HepG2 (cell line): ENCODE results near the gene SSTR5. TPM values are rescaled to one million over a fixed set of nuclear protein-coding genes. Genes with fewer than 3 reads are reported as not detected.

Experiments used
- ATAC-seq: fragments of 200-7000 bp; cut with Tn5 transposase; 3 replicates; pipeline ENCODE4 v1.9.1; 2020; ENCODE audit warnings: mild to moderate bottlenecking, moderate library complexity
- BruUV-seq: library from RNA; stranded (reverse); fragments of 400-500 nt; replicated peaks from 2 replicates; lab custom pipeline; 2021; lab: Mats Ljungman, UMichigan
- CTCF ChIA-PET: fragments of 300-600 bp; formaldehyde crosslinking; extraction: SDS; loops from one replicate; lab custom pipeline; 2021; ENCODE audit warnings: low total read pairs, inconsistent platforms, low intra/inter-chr PET ratio; lab: Yijun Ruan, JAX
- POLR2A ChIA-PET: fragments of 350-600 bp; sonication (Branson Sonifier 250); formaldehyde crosslinking; loops from one replicate; lab custom pipeline; 2020; ENCODE audit warnings: antibody characterized with exemption, inconsistent platforms; lab: Yijun Ruan, JAX
- DNase-seq: peaks from one replicate; pipeline ENCODE4 v3.0.0-alpha.2; 2015; ENCODE audit warnings: low spot score
- FAIRE-seq: peaks from 3 replicates; lab custom pipeline; 2011; peaks lifted over from hg19 to GRCh38; lab: Jason Lieb, UNC
- H2AFZ ChIP-seq: one replicate; pipeline ENCODE4 v1.6.1; 2011; ENCODE audit warnings: low read length, inconsistent platforms
- H3K27ac ChIP-seq: fragments of 300-600 bp; 3 replicates; pipeline ENCODE4 v1.8.0; 2011; ENCODE audit warnings: mixed run types, mild to moderate bottlenecking, mixed read lengths, low read length, inconsistent platforms; ENCODE audit not compliant: insufficient read depth; ENCODE audit errors: extremely low read length
- H3K27me3 ChIP-seq, 2 experiments: fragments of 200-600 bp in 1 of 2; 2 replicates in 1 of 2; 3 replicates in 1 of 2; pipeline versions ENCODE4 v1.6.0 to v1.8.0; 2011; ENCODE audit warnings: low read length in 2 of 2, mild to moderate bottlenecking in 2 of 2, moderate library complexity in 2 of 2, inconsistent platforms in 1 of 2; ENCODE audit not compliant: insufficient read depth in 2 of 2, control insufficient read depth in 1 of 2
- H3K36me3 ChIP-seq, 2 experiments: fragments of 200-600 bp in 1 of 2; replicated peaks in 1 of 2; 2 replicates in 1 of 2; 3 replicates in 1 of 2; pipeline versions ENCODE4 v1.5.1 to v1.8.0; 2011; ENCODE audit warnings: low read length in 2 of 2, inconsistent platforms in 1 of 2; ENCODE audit not compliant: insufficient read depth in 2 of 2, control insufficient read depth in 1 of 2
- H3K4me1 ChIP-seq: 2 replicates; pipeline ENCODE4 v1.5.1; 2012; ENCODE audit warnings: low read length, inconsistent platforms; ENCODE audit not compliant: insufficient read depth
- H3K4me2 ChIP-seq: 2 replicates; pipeline ENCODE4 v1.6.0; 2011; ENCODE audit warnings: low read depth, low read length, inconsistent platforms
- H3K4me3 ChIP-seq, 3 experiments: fragments of 200-600 bp in 1 of 3; sonication (generic), shearing (Covaris generic) in 1 of 3; replicated peaks in 1 of 3; 2 replicates each; pipeline ENCODE4 v1.5.1; 2011 to 2016; ENCODE audit warnings: low read length in 3 of 3, inconsistent platforms in 2 of 3, low read depth in 2 of 3, mild to moderate bottlenecking in 2 of 3, control low read depth in 1 of 3, mixed read lengths in 1 of 3; ENCODE audit not compliant: insufficient read depth in 1 of 3
- H3K79me2 ChIP-seq: one replicate; pipeline ENCODE4 v1.6.1; 2011; ENCODE audit warnings: low read length, inconsistent platforms; ENCODE audit not compliant: insufficient read depth
- H3K9ac ChIP-seq: 2 replicates; pipeline ENCODE4 v1.6.0; 2011; ENCODE audit warnings: mild to moderate bottlenecking, low read depth, low read length, inconsistent platforms; ENCODE audit not compliant: insufficient read depth
- H3K9me3 ChIP-seq: 2 replicates; pipeline ENCODE4 v1.5.1; 2012; ENCODE audit warnings: mild to moderate bottlenecking, low read length
- H4K20me1 ChIP-seq: 2 replicates; pipeline ENCODE4 v1.6.0; 2011; ENCODE audit warnings: inconsistent platforms, mild to moderate bottlenecking, low read length, moderate library complexity; ENCODE audit not compliant: insufficient read depth
- HMG20A ChIP-seq: IDR thresholded peaks from 2 replicates; pipeline ENCODE4 v1.6.1; 2016; ENCODE audit warnings: borderline replicate concordance
- IKZF4 ChIP-seq: sonication (generic); formaldehyde crosslinking; IDR thresholded peaks from 2 replicates; pipeline ENCODE4 v1.5.1; 2020; ENCODE audit warnings: borderline replicate concordance, mild to moderate bottlenecking, low read depth, missing genetic modification reagents; ENCODE audit errors: not compliant biosample characterization
- NCOA5 ChIP-seq: sonication (generic); formaldehyde crosslinking; IDR thresholded peaks from 2 replicates; pipeline ENCODE4 v1.4.0; 2020; ENCODE audit warnings: missing genetic modification reagents
- RARA ChIP-seq: IDR thresholded peaks from 2 replicates; pipeline ENCODE4 v1.6.1; 2016; ENCODE audit warnings: missing genetic modification reagents, missing compliant biosample characterization
- ZMYM3 ChIP-seq: sonication (generic); formaldehyde crosslinking; IDR thresholded peaks from 2 replicates; pipeline ENCODE4 v1.5.1; 2020; ENCODE audit warnings: mild to moderate bottlenecking, missing genetic modification reagents
- ZNF780A ChIP-seq: sonication (generic); formaldehyde crosslinking; IDR thresholded peaks from 2 replicates; pipeline ENCODE4 v1.8.0; 2022; ENCODE audit warnings: mild to moderate bottlenecking, missing genetic modification reagents, moderate library complexity
- WGBS: methylation state at CpG from one replicate; pipeline ENCODE4 v1.1.6; 2017; ENCODE audit warnings: low lambda C conversion rate; 5-methylcytosine and 5-hydroxymethylcytosine counted together
- in situ Hi-C: cut with HindIII; loops from 2 replicates; pipeline ENCODE4 v1.10.0; 2017; ENCODE audit warnings: low pct_unique_long_range_greater_than_20kb; ENCODE audit not compliant: extremely low pct_ligation_motif_present
- intact Hi-C: fragments of 100-400 bp; cut with micrococcal nuclease; formaldehyde crosslinking; loops from one replicate; pipeline ENCODE4 v1.10.0; 2022; ENCODE audit not compliant: unreplicated experiment
- polyA plus RNA-seq, 8 experiments: library from polyadenylated mRNA; depleted of rRNA in 3 of 8; stranded (reverse) in 7 of 8; unstranded in 1 of 8; fragments of >200 nt; fragmentation: Illumina TruSeq in 4 of 8; extraction: Trizol in 4 of 8; gene quantifications; 2 replicates each; pipeline versions ENCODE4 v1.2.1 to v1.2.3, GENCODE V29; 2011 to 2016; ENCODE audit warnings: low read depth in 4 of 8, missing spikeins in 1 of 8, mixed read lengths in 1 of 8; ENCODE audit not compliant: insufficient read depth in 1 of 8
- total RNA-seq, 5 experiments: library from RNA; depleted of rRNA; stranded (reverse); fragments of >200 nt; fragmentation: Illumina TruSeq; extraction: Trizol; gene quantifications; 2 replicates each; pipeline ENCODE4 v1.2.3, GENCODE V29; 2016; ENCODE audit warnings: low read depth in 1 of 5
- TF ChIP-seq, protein P1 (sequence below): sonication (generic); formaldehyde crosslinking; conservative IDR thresholded peaks from 2 replicates; pipeline ENCODE4 v1.8.1; 2023; ENCODE audit warnings: missing genetic modification reagents
- TF ChIP-seq, protein P2 (sequence below): sonication (generic); formaldehyde crosslinking; IDR thresholded peaks from 2 replicates; pipeline ENCODE4 v1.5.0; 2020; ENCODE audit warnings: missing genetic modification reagents
- TF ChIP-seq, protein P3 (sequence below): IDR thresholded peaks from 2 replicates; pipeline ENCODE4 v1.6.1; 2018; ENCODE audit warnings: missing genetic modification reagents
- TF ChIP-seq, protein P4 (sequence below): sonication (generic); formaldehyde crosslinking; IDR thresholded peaks from 2 replicates; pipeline ENCODE4 v1.4.0; 2020; ENCODE audit warnings: missing genetic modification reagents
- TF ChIP-seq, protein P5 (sequence below): sonication (generic); formaldehyde crosslinking; IDR thresholded peaks from 2 replicates; pipeline ENCODE4 v1.4.0; 2020; ENCODE audit warnings: missing genetic modification reagents, borderline replicate concordance
- TF ChIP-seq, protein P6 (sequence below): sonication (generic); formaldehyde crosslinking; IDR thresholded peaks from 2 replicates; pipeline ENCODE4 v1.5.0; 2020; ENCODE audit warnings: missing genetic modification reagents

Gene SSTR5
- total and polyA plus RNA-seq, 2 of the 13 experiments (the other 11 are each of a cell fraction or from before 2014, with no cell fraction given): 0.20 to 0.49 TPM

DNA sequence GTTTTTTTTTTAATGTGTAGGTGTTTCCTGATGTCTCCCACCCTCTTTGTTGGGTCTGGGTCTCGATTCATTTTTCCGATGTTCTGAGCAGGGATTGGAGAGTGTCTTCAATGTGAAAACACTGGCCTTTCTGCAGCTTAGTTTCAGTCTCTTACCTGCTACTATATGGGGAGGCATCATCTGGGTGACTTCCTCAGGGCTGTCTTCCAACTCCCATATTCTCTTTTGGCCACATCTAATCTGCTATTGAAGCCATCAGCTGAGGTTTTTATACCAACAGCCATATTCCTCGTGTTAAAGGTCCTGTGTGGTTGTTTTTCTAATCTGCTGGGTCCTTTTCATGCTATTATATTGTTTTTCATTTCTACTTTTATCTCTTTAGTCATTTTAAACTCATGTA, 13.2 kb upstream of the SSTR5 start (continued):
- TF ChIP-seq, protein P1, sequence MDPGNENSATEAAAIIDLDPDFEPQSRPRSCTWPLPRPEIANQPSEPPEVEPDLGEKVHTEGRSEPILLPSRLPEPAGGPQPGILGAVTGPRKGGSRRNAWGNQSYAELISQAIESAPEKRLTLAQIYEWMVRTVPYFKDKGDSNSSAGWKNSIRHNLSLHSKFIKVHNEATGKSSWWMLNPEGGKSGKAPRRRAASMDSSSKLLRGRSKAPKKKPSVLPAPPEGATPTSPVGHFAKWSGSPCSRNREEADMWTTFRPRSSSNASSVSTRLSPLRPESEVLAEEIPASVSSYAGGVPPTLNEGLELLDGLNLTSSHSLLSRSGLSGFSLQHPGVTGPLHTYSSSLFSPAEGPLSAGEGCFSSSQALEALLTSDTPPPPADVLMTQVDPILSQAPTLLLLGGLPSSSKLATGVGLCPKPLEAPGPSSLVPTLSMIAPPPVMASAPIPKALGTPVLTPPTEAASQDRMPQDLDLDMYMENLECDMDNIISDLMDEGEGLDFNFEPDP (CRISPR knock-in tag): no peak
- TF ChIP-seq, protein P2, sequence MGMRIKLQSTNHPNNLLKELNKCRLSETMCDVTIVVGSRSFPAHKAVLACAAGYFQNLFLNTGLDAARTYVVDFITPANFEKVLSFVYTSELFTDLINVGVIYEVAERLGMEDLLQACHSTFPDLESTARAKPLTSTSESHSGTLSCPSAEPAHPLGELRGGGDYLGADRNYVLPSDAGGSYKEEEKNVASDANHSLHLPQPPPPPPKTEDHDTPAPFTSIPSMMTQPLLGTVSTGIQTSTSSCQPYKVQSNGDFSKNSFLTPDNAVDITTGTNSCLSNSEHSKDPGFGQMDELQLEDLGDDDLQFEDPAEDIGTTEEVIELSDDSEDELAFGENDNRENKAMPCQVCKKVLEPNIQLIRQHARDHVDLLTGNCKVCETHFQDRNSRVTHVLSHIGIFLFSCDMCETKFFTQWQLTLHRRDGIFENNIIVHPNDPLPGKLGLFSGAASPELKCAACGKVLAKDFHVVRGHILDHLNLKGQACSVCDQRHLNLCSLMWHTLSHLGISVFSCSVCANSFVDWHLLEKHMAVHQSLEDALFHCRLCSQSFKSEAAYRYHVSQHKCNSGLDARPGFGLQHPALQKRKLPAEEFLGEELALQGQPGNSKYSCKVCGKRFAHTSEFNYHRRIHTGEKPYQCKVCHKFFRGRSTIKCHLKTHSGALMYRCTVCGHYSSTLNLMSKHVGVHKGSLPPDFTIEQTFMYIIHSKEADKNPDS (CRISPR knock-in tag): no peak
- no peak for TF ChIP-seq RARA (CRISPR knock-in tag)

DNA sequence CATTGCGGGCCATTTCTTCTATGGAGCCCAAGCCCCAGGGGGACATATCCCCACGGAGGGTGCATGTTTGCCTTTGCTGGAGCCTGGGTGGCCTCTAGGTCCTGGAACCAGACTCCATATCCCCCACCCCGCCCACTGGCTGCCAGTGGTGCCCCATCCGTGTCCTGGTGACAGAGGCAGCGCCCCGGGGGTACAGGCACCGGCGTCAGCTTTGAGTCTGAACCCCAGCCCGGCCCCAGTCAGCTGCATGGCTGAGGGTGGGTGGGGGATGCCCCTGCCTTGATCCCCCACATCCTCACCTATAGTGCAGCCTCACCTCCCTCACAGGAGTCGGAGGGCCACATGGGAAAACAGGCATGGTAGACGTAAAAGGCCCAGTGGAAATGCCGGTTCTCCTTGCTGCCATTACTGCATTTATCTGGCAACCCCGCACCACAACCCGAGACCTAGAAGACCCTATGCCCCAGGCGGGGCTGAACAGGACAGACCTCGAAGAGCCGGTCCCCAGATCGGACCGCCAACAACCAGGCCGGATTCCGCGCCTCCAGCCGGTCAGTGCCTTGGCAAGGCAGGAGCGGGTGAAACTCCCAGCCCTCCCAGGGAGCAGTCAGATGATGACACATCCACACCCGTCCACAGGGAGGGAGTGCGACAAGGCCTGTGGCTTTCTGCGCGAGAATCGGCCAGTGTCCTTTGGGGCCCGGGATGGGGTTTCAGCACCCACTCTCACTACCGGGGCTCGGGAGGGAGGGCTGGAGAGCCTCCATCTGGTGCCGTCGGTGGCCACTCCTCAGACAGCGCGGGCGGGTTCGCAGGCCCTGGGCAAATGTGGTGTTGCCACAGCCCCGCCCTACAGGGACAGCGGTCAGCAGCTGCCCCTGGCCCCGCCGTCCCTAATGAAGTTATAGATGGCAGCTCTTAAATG, 11.9 kb upstream of the SSTR5 start:
- H3K79me2 ChIP-seq: no peaks in the 10 kb centered on the region
- no peak for FAIRE-seq
- no peak overlapping the region for H3K4me3 ChIP-seq
- no TSS peak for BruUV-seq
- no peaks in the 10 kb centered on the region; the same call in 1 of the 2 replicates for H4K20me1 ChIP-seq
- WGBS: 66% methylated on average over 20 of the region's 42 CpGs
- peaks cover 20 to 66% of the 10 kb centered on the region in 2 experiments for H3K27me3 ChIP-seq
- no peaks in the 10 kb centered on the region for H3K9me3 ChIP-seq
- no peak for DNase-seq
- in situ Hi-C loops (no loop called here), intact Hi-C loops (no loop called here)
- no peak overlapping the region for H3K4me2 ChIP-seq
- ChIA-PET POLR2A (no interaction called here), CTCF (no interaction called here)
- no peak overlapping the region for H2AFZ ChIP-seq
- no peak overlapping the region for H3K27ac ChIP-seq
- H3K36me3 ChIP-seq: no peaks in the 10 kb centered on the region
- ATAC-seq: no peak
- H3K9ac ChIP-seq: no peak overlapping the region
- H3K4me1 ChIP-seq: no peaks in the 10 kb centered on the region
- TF ChIP-seq, protein P3, sequence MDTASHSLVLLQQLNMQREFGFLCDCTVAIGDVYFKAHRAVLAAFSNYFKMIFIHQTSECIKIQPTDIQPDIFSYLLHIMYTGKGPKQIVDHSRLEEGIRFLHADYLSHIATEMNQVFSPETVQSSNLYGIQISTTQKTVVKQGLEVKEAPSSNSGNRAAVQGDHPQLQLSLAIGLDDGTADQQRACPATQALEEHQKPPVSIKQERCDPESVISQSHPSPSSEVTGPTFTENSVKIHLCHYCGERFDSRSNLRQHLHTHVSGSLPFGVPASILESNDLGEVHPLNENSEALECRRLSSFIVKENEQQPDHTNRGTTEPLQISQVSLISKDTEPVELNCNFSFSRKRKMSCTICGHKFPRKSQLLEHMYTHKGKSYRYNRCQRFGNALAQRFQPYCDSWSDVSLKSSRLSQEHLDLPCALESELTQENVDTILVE: no peak
- TF ChIP-seq, protein P4, sequence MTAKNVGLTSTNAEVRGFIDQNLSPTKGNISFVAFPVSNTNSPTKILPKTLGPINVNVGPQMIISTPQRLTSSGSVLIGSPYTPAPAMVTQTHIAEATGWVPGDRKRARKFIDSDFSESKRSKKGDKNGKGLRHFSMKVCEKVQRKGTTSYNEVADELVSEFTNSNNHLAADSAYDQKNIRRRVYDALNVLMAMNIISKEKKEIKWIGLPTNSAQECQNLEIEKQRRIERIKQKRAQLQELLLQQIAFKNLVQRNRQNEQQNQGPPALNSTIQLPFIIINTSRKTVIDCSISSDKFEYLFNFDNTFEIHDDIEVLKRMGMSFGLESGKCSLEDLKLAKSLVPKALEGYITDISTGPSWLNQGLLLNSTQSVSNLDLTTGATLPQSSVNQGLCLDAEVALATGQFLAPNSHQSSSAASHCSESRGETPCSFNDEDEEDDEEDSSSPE (CRISPR knock-in tag): no peak
- TF ChIP-seq ZMYM3 (CRISPR knock-in tag) (no peak), HMG20A (no peak), NCOA5 (no peak), IKZF4 (CRISPR knock-in tag) (no peak), ZNF780A (CRISPR knock-in tag) (no peak)
- TF ChIP-seq, protein P5, sequence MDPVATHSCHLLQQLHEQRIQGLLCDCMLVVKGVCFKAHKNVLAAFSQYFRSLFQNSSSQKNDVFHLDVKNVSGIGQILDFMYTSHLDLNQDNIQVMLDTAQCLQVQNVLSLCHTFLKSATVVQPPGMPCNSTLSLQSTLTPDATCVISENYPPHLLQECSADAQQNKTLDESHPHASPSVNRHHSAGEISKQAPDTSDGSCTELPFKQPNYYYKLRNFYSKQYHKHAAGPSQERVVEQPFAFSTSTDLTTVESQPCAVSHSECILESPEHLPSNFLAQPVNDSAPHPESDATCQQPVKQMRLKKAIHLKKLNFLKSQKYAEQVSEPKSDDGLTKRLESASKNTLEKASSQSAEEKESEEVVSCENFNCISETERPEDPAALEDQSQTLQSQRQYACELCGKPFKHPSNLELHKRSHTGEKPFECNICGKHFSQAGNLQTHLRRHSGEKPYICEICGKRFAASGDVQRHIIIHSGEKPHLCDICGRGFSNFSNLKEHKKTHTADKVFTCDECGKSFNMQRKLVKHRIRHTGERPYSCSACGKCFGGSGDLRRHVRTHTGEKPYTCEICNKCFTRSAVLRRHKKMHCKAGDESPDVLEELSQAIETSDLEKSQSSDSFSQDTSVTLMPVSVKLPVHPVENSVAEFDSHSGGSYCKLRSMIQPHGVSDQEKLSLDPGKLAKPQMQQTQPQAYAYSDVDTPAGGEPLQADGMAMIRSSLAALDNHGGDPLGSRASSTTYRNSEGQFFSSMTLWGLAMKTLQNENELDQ (CRISPR knock-in tag): no peak
- TF ChIP-seq, protein P6, sequence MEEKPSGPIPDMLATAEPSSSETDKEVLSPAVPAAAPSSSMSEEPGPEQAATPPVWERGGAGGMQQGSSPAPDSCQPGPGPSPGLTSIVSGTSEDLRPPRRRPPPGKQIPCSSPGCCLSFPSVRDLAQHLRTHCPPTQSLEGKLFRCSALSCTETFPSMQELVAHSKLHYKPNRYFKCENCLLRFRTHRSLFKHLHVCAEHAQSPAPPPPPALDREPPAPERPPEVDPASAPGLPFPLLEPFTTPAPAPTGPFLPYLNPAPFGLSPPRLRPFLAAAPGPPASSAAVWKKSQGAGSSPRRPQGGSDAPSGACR (CRISPR knock-in tag): no peak
